Lower lobe of right lung (tissue), 2 donors: ENCODE results near the gene LELP1. TPM values are rescaled to one million over a fixed set of nuclear protein-coding genes. Genes with fewer than 3 reads are reported as not detected.
"Not testable (repeated sequence)": the region's sequence is repeated elsewhere in the genome, so short reads cannot be mapped to it uniquely, and the experiment has no call there.

ENCODE experiments used
- ATAC-seq, 2 donors: fragments of 200-7000 bp; cut with Tn5 transposase; one replicate each; pipeline ENCODE4 v1.9.1; 2020 to 2022; ENCODE audit warnings: mild to moderate bottlenecking in 2 of 2, moderate library complexity in 2 of 2
- DNase-seq: peaks from one replicate; pipeline ENCODE4 v3.0.0-alpha.2; 2020
- H3K27ac ChIP-seq: fragments of 200-600 bp; one replicate; pipeline ENCODE4 v1.8.0; 2022
- H3K27me3 ChIP-seq: fragments of 200-600 bp; one replicate; pipeline ENCODE4 v1.8.0; 2022; ENCODE audit warnings: low read depth
- H3K36me3 ChIP-seq: fragments of 200-600 bp; one replicate; pipeline ENCODE4 v1.8.0; 2022; ENCODE audit warnings: mild to moderate bottlenecking
- H3K4me1 ChIP-seq: fragments of 200-600 bp; one replicate; pipeline ENCODE4 v1.8.0; 2022
- H3K4me3 ChIP-seq: fragments of 200-600 bp; one replicate; pipeline ENCODE4 v1.8.0; 2022; ENCODE audit warnings: mild to moderate bottlenecking
- H3K9me3 ChIP-seq: fragments of 200-600 bp; one replicate; pipeline ENCODE4 v1.8.0; 2022
- intact Hi-C: fragments of 100-400 bp; cut with DNase I; formaldehyde crosslinking; loops from one replicate; pipeline ENCODE4 v1.11.0; 2022
- long read RNA-seq: library from polyadenylated mRNA; unstranded; transcript quantifications from one replicate; pipeline ENCODE4 v2.0.0, GENCODE V29; 2021
- total RNA-seq: library from RNA; stranded (reverse); fragmentation: NEBNext Ultra II Directional; extraction: Animal tissue kit (Norgen Biotek cat#: 25700); gene quantifications from one replicate; pipeline ENCODE4 v1.2.1, GENCODE V29; 2021
- TF ChIP-seq, protein P1 (sequence below): fragments of 200-600 bp; IDR thresholded peaks from one replicate; pipeline ENCODE4 v1.8.0; 2022; ENCODE audit warnings: antibody characterized with exemption, mild to moderate bottlenecking
- donor health status: DM: no; HTN: yes; CAD: no; lungs with severe emphysema.

Gene LELP1
- not detected for total RNA-seq
- long read RNA-seq: 0 reads

DNA sequence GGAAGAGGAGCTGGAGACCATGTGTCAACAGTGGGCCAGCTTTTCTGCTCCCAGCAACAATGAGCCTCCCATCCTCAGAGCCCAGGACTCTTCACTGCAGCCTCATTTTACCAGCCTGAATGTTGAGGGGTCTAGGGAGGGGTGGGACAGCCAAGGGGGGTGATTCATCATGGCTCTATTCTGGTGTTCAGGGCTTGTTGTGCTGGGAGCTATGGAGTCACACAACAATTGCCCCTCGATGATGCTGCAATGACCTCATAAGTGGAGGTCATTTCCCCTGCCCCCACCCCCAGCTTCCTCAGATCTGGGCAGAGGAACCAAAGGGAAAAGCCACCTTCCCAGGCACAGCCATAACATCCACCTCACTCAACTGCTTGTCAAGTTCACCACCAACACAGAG lies at the start of gene LELP1:
Gene LELP1 (plus strand): TSS at position 301 of the 400 bp plus-strand sequence. CDS start 1,278 bp downstream, outside the sequence.
- no peak within 1 kb of the TSS for H3K4me3 ChIP-seq
- no peak for ATAC-seq
- H3K4me1 ChIP-seq: no peaks in the 10 kb centered on the region
- H3K27me3 ChIP-seq: no peaks in the 10 kb centered on the region
- TF ChIP-seq, protein P1, sequence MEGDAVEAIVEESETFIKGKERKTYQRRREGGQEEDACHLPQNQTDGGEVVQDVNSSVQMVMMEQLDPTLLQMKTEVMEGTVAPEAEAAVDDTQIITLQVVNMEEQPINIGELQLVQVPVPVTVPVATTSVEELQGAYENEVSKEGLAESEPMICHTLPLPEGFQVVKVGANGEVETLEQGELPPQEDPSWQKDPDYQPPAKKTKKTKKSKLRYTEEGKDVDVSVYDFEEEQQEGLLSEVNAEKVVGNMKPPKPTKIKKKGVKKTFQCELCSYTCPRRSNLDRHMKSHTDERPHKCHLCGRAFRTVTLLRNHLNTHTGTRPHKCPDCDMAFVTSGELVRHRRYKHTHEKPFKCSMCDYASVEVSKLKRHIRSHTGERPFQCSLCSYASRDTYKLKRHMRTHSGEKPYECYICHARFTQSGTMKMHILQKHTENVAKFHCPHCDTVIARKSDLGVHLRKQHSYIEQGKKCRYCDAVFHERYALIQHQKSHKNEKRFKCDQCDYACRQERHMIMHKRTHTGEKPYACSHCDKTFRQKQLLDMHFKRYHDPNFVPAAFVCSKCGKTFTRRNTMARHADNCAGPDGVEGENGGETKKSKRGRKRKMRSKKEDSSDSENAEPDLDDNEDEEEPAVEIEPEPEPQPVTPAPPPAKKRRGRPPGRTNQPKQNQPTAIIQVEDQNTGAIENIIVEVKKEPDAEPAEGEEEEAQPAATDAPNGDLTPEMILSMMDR: no peak
- H3K36me3 ChIP-seq: no peaks in the 10 kb centered on the region
- no peak for DNase-seq
- no peak within 1 kb of the TSS for H3K27ac ChIP-seq
- no peaks in the 10 kb centered on the region for H3K9me3 ChIP-seq
- intact Hi-C loops: no loop called here

DNA sequence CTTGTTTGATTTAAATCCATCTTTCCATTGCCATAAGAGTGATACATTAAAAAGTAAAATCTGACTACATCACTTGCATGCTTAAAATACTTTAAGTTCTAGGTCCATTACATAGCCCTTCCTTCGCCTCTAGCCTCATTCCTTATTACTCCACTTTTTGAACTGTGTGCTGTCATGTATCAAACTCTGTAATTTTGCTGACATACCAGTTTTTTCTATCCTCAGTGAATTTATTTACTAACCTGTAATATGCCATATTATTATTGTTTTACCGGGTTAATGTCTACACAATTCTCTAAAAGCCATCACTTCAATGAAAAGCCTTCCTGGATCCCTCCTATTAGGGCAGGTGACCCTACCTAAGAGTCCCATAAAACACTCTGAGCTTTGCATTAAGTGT lies 47.7 kb upstream of the LELP1 start:
- H3K27me3 ChIP-seq: no peaks in the 10 kb centered on the region
- no peak overlapping the region for H3K4me3 ChIP-seq
- DNase-seq: no peak
- TF ChIP-seq, protein P1: no peak
- intact Hi-C loops: no loop called here
- no peaks in the 10 kb centered on the region for H3K4me1 ChIP-seq
- H3K27ac ChIP-seq: no peak overlapping the region
- no peak for ATAC-seq
- peaks cover 8% of the 10 kb centered on the region for H3K9me3 ChIP-seq
- H3K36me3 ChIP-seq: no peaks in the 10 kb centered on the region

DNA sequence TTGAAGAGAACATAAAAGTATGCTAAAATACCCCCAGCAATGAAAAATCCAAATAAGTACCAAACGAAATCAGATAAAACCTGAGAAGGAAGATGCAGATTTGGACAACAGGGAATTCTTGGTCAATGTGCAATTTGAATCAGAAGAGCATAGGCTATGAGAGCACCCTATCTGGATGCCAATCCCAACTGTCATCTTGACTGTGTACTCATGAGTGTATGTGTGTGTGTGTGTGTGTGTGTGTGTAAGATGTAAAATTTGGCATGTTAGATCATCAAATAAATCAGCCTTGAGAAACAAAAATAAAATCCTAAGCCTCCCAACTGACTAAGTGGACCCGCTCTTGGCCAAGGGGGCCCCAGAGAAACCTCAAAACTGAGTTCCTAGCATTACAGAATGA lies 34.5 kb upstream of the LELP1 start:
- Histone ChIP-seq H3K4me1 (no peaks in the 10 kb centered on the region), H3K9me3 (no peaks in the 10 kb centered on the region), H3K27ac (no peak overlapping the region), H3K27me3 (peaks cover 4% of the 10 kb centered on the region), H3K36me3 (no peaks in the 10 kb centered on the region), H3K4me3 (no peak overlapping the region)
- TF ChIP-seq, protein P1: no peak
- ATAC-seq (no peak), DNase-seq (no peak)
- intact Hi-C loops: no loop called here

DNA sequence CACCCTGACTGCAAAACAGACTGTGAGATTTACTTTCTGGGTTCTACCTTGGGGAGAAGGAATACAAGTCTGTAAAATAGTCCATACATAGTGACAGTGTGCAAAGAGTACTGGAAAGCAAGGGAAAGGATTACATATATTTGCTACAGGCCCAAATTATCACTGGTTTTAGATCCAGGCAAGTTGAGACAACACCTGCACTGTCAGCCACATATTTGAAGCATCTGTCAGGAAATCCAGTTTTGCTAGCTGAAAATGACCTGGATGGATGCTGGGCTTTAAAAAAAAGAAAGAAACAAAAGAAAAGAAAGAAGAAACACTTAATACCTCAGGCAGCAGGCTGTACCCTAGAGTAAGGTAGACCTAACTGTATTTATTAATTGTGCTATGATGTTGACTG lies 28.6 kb upstream of the LELP1 start:
- no peaks in the 10 kb centered on the region for H3K36me3 ChIP-seq
- H3K27me3 ChIP-seq: no peaks in the 10 kb centered on the region
- TF ChIP-seq, protein P1: no peak

DNA sequence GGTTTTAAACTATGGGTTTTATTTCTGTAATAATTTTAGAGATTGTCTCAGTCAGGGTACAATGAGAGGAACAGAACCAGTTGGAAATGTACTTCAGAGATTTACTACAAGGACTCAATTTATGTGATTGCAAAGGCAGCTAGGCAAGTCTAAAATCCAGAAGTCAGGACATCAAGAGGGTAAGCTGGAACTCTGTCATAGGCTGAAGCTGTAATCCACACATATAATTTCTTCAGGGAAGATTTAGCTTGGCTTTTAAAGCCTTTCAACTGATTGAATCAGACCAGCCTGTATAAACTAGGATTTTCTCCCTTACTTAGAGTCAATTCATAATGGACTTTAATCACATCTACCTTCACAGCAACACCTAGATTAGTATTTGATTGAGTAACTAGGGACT lies 24.3 kb upstream of the LELP1 start:
- DNase-seq: no peak
- no peak for ATAC-seq
- intact Hi-C loops: no loop called here
- Histone ChIP-seq H3K4me1 (no peaks in the 10 kb centered on the region), H3K4me3 (no peak overlapping the region), H3K27me3 (no peaks in the 10 kb centered on the region), H3K9me3 (no peaks in the 10 kb centered on the region), H3K27ac (no peak overlapping the region), H3K36me3 (no peaks in the 10 kb centered on the region)
- TF ChIP-seq, protein P1: no peak

More for the DNA sequence above, 28.6 kb upstream of the LELP1 start:
- Histone ChIP-seq H3K9me3 (no peaks in the 10 kb centered on the region), H3K4me1 (no peaks in the 10 kb centered on the region), H3K4me3 (no peak overlapping the region), H3K27ac (no peak overlapping the region)
- intact Hi-C loops: no loop called here
- ATAC-seq: no peak
- no peak for DNase-seq

DNA sequence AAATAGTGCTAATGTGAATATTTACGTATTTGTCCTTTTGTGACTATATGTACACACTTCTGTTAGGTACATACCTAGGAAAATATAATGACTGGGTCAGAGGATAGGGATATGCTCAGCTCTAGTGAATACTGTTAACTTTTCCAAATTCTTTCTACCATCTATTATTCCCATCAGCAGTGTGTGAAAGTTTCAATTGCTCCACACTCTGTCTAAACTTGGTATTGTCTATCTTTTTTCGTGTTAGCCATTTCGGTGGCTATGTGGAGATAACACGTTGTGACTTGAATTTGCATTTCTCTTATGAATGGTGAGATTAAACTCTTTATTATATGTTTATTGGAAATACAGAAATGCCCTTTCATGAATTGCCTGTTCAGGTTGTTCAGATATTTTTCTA lies 22.7 kb upstream of the LELP1 start:
- DNase-seq (no peak), ATAC-seq (no peak)
- H3K4me1 ChIP-seq: no peaks in the 10 kb centered on the region
- TF ChIP-seq, protein P1: no peak
- H3K27me3 ChIP-seq: no peaks in the 10 kb centered on the region
- H3K27ac ChIP-seq: no peak overlapping the region
- intact Hi-C loops: no loop called here
- no peak overlapping the region for H3K4me3 ChIP-seq
- H3K36me3 ChIP-seq: no peaks in the 10 kb centered on the region
- no peaks in the 10 kb centered on the region for H3K9me3 ChIP-seq

DNA sequence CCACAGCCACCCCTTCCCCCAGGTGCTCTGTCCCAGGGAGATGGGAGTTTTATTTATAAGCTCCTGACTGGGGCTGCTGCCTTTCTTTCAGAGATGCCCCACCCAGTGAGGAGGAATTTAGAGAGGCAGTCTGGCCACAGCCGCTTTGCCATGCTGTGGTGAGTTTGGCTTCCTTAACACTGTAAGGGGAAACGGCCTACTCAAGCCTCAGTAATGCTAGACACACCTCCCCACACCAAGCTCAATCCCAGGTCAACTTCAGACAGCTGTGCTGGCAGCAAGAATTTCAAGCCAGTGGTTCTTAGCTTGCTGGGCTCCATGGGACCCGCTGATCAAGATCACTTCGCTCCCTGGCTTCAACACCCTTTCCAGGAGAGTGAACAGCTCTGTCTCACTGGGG lies 14.9 kb upstream of the LELP1 start:
- H3K27ac ChIP-seq, H3K36me3 ChIP-seq, H3K4me1 ChIP-seq, H3K27me3 ChIP-seq, ATAC-seq, DNase-seq, H3K4me3 ChIP-seq, intact Hi-C loops, H3K9me3 ChIP-seq: not testable (repeated sequence)
